ENCODE data around the gene SIGLECL1. TPM values are rescaled to one million over a fixed set of nuclear protein-coding genes. Genes with fewer than 3 reads are reported as not detected.
"Not testable (repeated sequence)": the region's sequence is repeated elsewhere in the genome, so short reads cannot be mapped to it uniquely, and the experiment has no call there.

SIGLECL1 gene
- not detected for total RNA-seq

DNA sequence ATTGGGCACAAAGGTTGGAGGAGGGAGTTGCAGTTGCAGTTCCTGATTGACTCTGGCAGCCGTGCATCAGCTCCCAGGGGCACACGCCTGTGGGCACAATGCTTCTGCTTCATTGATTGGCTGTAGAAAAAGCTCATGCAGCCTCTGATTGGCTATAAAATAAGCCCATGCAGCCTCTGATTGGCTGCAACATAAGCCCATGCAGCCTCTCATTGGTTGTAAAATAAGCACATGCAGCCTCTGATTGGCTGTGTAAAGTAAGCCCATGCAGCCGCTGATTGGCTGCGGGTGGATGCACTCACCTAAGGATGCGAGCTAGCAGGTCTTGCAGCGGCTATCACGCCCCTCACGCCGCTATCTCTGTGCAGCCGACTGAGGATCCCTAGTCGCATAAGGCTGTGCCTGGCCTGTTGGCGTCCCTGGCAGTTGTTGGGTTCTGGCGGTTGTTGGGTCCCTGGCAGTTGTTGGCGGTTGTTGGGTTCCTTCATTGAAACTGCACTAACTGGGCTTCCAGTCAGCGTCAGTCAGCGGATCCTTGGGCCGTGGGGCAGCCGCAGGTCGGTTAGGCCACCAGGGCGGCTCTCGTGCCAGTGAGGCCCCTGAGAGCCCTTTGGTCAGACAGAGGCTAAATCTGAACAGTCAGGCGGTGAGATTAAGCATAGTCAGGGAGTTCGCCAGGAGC, at the start of gene SIGLECL1:
SIGLECL1 (plus strand) TSS at position 295 of the 682 bp plus-strand sequence. CDS start 12,993 bp downstream, outside the sequence.
- DNase-seq (ENCODE audit: low spot score) (no peak), ATAC-seq (no peak)

DNA sequence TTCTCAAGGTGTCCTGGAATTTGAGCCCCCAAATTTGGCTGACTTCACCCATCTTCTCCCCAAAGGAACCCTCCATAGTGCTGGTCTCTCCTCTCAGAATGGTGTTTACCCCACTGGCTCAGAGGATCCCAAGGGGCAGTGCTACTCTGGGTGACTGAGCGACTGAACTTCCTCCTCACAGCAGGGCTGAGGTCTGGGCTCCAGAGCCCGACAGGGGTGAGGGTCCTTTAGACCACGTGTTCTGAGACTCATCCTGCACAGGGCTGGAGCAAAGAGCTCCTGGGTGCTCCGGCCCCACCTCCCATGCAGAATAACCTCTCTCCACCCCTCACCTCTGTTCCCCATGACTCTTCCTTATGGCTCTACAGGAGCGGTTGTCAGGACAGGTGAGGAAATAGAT, 49.2 kb upstream of the SIGLECL1 start:
- no peak for DNase-seq (ENCODE audit: low spot score)
- no peak for ATAC-seq

DNA sequence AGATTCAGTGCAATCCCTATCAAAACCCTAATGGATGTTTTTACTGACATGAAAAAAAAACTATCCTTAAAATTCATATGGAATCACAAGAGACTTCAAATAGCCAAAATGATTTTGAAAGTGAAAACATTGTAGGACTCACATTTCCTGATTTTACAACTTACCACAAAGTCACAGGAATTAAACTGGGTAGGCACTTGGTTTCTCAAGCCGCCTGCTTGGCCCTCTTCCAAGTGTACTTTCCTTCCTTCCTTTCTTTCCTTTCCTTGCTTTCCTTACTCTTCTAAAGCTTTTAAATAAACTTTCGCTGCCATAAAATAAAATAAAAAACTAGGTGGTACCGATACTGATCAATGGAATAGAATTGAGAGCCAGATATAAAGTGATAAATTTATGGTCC, 47.0 kb upstream of the SIGLECL1 start:
- ATAC-seq = no peak
- no peak for DNase-seq (ENCODE audit: low spot score)

DNA sequence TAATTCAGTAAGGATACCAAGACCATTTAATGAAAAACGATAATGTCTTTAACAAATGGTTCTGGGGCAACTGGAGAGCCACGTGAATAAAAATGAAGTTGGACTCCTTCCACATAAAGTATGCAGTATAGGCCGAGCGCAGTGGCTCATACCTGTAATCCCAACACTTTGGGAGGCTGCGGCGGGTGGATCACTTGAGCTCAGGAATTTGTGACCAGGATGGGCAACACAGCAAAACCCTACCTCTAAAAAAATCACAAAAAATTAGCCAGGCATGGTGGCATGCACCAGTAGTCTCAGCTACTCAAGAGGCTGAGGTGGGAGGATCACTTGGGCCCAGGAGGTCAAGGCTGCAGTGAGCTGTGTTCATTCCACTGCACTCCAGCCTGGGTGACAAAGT, 46.6 kb upstream of the SIGLECL1 start:
- ATAC-seq (no peak), DNase-seq (ENCODE audit: low spot score) (no peak)

DNA sequence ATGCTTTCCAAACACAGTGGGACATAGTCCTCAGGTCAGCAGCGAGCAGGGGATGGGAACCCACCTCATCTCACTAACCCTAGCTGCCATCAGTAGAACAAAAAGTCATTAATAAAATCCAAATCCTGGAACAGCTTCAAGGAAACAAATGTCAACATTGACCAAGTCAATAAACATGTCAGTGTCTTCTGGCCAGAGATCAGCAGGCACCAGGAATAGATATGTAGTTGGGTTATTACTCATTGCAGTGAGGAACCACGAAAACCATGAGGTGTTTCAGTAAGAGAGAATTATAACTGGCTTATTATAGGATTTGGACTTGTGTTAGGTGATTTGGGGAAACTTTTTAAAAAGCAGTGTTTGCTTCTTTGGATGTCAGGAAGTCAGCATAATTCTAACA, 43.1 kb upstream of the SIGLECL1 start:
- DNase-seq (ENCODE audit: low spot score) (no peak), ATAC-seq (no peak)

GRCh38 chr19:51210191-51210784, 40.6 kb upstream of the SIGLECL1 start:
- DNase-seq (ENCODE audit: low spot score) (no peak), ATAC-seq (no peak)

DNA sequence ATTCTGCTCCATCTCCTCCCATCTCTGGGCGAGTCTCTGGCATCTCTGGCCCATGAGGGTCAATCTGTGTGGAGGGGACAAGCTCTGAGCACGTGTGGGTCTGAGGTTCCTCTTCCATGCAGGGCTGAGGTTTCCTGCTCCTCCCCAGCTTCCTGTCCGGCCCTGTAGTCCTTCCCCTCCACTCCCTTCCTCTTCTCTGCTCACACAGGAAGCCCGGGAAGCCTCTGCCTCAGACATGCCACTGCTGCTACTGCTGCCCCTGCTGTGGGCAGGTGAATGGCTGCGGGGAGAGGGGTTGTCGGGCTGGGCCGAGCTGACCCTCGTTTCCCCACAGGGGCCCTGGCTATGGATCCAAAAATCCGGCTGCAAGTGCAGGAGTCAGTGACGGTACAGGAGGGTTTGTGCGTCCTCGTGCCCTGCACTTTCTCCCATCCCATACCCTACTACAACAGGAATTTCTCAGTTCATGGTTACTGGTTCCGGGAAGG, 40.0 kb upstream of the SIGLECL1 start:
- peak; percentile 64 for ATAC-seq
- not testable (repeated sequence) for DNase-seq (ENCODE audit: low spot score)

GRCh38 chr19:51211833-51212232, 39.0 kb upstream of the SIGLECL1 start:
- no peak for DNase-seq (ENCODE audit: low spot score)

GRCh38 chr19:51219307-51219706, 31.6 kb upstream of the SIGLECL1 start:
- ATAC-seq = no peak
- no peak for DNase-seq (ENCODE audit: low spot score)

More at GRCh38 chr19:51211833-51212232, 39.0 kb upstream of the SIGLECL1 start:
- ATAC-seq = no peak

DNA sequence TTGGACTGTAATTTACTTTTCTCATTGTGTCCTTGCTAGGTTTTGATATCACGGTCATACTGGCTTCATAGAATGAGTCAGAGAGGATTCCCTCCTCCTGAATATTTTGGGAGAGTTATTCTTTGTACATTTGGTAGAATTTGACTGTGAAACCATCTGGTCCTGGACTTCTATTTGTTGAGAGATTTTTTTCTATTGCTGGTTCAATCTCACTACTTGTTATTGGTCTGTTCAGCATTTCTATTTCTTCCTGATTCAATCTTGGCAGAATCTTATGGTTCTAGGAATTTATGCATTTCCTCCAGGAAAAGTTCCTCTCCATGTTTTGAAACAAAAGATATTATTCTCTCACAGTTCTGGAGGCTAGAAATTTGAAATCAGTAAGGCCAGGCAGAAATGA, 30.9 kb upstream of the SIGLECL1 start:
- ATAC-seq (no peak), DNase-seq (ENCODE audit: low spot score) (no peak)

GRCh38 chr19:51220996-51221395, 29.9 kb upstream of the SIGLECL1 start:
- no peak for ATAC-seq
- no peak for DNase-seq (ENCODE audit: low spot score)

- ATAC-seq (no peak), DNase-seq (ENCODE audit: low spot score) (no peak)
These were observed 26.7 kb upstream of the SIGLECL1 start for GRCh38 chr19:51224163-51224641.

DNA sequence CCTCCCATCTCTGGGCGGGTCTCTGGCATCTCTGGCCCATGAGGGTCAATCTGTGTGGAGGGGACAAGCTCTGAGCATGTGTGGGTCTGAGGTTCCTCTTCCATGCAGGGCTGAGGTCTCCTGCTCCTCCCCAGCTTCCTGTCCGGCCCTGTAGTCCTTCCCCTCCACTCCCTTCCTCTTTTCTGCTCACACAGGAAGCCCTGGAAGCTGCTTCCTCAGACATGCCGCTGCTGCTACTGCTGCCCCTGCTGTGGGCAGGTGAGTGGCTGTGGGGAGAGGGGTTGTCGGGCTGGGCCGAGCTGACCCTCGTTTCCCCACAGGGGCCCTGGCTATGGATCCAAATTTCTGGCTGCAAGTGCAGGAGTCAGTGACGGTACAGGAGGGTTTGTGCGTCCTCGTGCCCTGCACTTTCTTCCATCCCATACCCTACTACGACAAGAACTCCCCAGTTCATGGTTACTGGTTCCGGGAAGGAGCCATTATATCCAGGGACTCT, 25.9 kb upstream of the SIGLECL1 start, which contains the start of gene CD33:
CD33 (plus strand) TSS at position 183 of the 496 bp plus-strand sequence; CDS start at position 222, 39 bp downstream.
- DNase-seq (ENCODE audit: low spot score) = not testable (repeated sequence)
- ATAC-seq = peak; percentile 63

- no peak for DNase-seq (ENCODE audit: low spot score)
- no peak for ATAC-seq
These were observed 24.8 kb upstream of the SIGLECL1 start for GRCh38 chr19:51226067-51226466.

DNA sequence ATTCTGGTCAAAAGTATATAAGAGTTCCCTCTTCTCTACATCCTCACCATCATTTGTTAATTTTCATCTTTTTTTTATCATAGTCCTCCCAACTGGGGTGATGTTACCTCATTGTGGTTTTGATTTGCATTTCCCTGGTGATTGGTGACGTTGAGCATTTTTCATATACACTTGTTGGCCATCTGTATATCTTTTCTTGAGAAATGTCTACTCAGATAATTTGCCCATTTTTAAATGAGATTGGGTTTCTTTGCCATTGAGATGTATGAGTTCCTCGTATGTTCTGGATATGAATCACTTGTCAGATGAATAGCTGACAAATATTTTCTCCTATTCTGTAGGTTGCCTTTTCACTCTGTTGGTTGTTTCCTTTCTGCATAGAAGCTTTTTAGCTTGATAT, 23.6 kb upstream of the SIGLECL1 start:
- no peak for ATAC-seq
- DNase-seq (ENCODE audit: low spot score) = no peak

GRCh38 chr19:51227966-51228365, 22.9 kb upstream of the SIGLECL1 start:
- ATAC-seq (no peak), DNase-seq (ENCODE audit: low spot score) (no peak)

DNA sequence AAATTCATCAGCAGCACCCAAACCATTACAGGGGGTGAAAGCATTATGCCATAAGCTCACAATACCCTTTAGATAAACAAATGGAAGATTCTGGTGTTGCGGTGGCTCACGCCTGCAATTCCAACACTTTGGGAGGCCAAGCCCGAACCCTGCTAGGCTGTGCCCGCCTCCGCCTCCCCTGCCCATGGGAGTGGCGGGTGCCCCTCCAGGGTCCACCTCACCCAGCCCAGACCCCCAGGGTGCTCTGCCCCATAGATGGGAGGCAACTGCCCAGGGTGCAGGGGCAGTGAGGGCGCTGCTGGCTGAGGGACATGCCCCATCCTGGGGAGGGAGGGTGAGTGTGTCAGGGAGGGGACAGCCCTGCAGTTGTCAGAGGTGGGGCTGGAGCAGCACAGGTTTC, 10.0 kb upstream of the SIGLECL1 start:
- no peak for ATAC-seq
- DNase-seq (ENCODE audit: low spot score) = no peak

DNA sequence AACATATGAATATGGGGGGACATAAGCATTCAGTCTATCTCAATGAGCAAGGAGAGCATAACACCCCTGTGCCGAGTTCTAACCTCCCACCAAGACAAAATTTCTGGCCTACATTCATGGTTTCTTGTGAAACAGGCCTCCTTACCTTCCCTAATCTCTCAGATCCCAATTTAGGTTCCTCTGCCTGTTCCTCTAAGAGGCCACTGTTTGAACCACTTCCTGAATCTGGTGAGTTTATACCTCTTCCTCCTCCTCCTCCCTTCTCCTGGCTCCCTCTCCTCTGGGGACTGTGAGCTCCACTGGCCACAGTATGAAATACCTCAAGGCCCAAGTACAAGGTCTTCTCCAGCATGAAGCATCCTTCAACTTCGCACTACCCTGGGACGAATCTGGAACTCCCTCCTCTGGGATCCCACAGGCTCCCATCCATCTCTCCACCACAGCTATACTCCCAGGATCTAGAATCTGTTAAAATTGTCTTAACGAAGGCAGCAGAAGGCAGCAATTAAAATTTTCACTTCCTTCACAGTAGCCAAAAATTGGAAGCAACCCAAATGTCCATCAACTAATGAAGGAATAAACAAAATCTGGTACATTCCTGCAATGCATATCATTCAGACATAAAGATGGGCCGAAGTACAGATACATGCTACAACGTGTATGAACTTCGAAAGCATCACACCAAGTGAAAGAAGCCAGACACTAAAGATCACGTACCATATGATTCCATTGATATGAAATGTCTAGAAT, 7.8 kb upstream of the SIGLECL1 start:
- no peak for DNase-seq (ENCODE audit: low spot score)
- ATAC-seq = no peak

GRCh38 chr19:51246164-51246552, 4.7 kb upstream of the SIGLECL1 start:
- ATAC-seq (peak; percentile 29), DNase-seq (ENCODE audit: low spot score) (no peak)

DNA sequence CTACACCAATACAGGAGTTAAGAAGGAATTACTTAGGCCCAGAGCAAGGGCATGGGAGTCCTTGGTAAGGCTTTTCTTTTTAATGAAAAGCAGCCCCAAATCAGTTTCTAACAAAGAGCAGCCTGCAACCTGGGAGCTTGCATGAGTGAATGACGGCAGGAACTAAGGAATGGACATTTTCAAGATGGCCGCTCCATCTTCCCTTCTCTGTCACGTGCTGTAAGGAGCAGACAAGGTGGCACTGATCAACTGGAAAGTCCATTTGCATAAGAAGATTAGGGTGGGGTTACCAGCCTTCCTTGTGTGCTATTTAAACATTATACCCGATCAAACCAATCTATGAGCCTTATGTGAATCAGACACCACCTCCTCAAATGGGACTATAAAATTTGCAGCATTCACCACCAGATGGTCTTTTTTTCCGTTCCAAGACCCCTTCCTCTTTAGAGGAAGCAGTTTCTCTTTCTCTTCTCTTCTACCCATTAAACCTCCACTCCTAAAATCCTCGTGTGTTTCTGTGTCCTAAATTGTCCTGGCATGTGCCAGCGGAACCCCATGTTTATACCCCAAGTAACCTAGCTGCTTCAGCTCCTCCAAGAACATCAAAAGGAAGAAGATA, 2.8 kb upstream of the SIGLECL1 start:
- DNase-seq (ENCODE audit: low spot score) = no peak
- no peak for ATAC-seq

GRCh38 chr19:51251468-51251820, 564 bp downstream of the SIGLECL1 start:
- DNase-seq (ENCODE audit: low spot score) (no peak), ATAC-seq (no peak)
